GM21576 (cell line): ENCODE data around the gene SUMF1.

Experiments used
- ATAC-seq: cut with Tn5 transposase; IDR thresholded peaks from one replicate; pipeline ENCODE4 v1.9.1; 2021; ENCODE audit warnings: mild to moderate bottlenecking, moderate library complexity; ENCODE audit not compliant: unreplicated experiment

Gene SUMF1

GRCh38 chr3:4466741-4467521 is at the start of gene SUMF1:
Gene SUMF1, minus strand, starts transcription at chr3:4467269. Its CDS starts 24 bp downstream, at chr3:4467245.
- peak; percentile 100 for ATAC-seq

DNA sequence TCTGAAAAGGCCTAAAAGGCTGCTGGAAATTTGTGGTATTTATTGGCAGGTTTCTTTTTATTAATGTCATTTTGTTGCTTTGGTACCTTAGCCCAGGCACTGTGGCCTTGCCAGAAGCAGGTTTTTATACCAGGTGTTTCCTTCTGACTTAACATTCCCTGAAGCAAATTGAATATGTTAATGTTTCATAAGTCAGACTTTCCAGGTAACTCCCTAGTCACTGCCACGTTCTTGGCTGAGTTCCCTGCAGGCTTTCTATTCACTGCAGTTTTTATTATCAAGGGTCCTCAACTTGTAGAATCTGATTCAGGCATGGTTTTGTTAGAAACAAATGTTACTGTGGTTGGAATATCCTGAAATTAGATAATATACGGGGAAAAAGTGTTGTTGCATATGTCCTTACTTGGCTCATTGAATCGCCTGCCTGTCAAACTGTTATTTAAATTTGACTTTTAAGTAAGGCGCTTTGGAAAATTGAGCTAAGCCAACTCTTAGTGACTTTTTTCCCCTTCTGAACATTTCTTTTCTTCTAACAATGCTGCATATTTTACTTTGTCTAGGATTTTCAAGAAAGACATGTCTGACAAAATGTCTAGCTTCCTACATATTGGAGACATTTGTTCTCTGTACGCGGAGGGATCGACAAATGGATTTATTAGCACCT is 49.0 kb upstream of the SUMF1 start:
- no peak for ATAC-seq

DNA sequence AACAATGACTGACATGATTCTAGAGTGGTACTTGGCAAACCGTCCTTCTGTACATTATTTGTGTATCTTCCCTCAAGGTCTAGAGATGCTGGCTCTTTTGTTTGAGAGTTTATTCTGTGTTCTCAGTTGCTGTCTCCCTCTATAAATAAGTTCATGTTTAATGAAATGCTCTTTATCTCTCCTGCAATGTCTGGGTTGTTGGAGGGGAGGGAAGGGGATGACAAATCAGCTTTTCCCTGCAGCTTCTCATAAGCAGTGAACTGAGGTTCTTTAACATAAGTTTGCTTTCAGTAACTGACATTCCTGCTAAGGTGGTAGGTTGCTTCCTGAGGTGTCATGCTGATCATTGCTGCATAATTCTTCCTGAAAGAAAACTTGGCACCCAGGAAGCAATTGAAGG is 47.8 kb upstream of the SUMF1 start:
- no peak for ATAC-seq

GRCh38 chr3:4514321-4514720 is 47.3 kb upstream of the SUMF1 start:
- ATAC-seq: no peak

DNA sequence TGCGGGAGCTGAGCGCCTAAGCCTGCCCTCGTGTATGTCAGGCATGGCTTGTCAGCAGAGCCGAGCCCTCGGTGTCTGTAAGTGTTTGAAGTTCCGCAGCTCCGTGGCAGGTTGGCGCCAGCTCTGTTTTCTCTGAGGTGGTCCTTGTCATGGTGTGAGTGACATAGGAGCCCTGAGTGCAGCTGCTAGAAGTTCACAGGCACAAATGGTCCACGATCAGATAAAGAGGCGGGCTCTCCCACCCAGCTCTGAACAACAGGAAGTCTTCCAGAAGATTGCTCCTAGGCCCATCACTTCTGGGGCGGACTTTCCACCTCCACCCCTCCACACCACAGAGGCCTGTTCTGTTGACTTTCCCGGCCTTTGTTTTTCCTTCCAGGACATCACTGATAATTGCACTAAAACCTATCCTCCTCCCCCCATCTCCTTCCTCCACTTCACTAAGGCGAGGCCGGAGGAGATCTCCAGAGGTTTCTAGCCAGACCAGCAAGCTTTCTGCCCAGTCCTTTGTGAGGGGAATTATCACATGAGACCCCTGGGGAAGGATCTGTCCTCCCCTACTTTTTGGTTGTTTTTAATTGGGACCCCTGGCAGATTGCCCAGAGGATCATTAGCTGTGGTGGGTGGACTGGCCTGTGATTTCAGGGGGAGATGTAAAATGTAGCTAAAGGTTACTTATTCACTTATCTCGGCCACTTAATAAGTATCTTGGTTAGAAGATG is 46.0 kb upstream of the SUMF1 start:
- ATAC-seq: no peak

DNA sequence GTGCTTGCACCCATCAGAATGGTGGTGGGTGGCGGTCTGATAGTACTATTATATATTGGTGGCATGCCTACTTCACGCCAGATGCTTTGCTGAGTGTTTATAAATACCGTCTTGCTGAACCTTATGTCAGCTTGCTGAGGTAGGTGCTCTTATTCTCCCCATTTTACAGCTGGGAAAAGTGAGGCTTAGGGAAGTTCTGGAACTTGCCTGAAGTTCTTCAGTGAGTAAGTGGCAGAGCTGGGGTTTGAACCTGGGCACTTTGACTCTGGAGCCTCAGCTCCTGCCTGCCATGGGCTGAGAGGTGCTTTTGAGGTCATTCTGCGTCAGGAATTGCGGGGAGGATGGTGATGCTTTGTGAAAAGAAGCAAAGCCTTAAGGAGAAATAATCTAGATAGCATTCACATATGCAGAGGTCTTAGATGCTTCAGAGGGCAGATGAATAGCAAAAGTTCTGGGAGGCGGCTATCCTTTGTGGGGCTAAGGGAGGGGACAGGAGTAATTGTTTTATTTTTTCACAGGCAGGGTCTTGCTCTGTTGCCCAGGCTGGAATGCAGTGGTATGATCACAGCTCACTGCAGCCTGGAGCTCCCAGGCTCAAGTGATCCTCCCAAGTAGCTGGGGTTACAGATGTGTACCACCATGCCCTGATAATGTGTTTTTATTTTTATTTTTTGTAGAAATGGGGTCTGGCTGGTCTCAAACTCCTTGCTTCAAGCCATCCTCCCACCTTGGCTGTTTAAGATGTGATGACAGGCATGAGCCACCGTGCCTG is 44.6 kb upstream of the SUMF1 start:
- no peak for ATAC-seq

GRCh38 chr3:4509983-4510755 is 43.1 kb upstream of the SUMF1 start:
- no peak for ATAC-seq

GRCh38 chr3:4509043-4509442 is 42.0 kb upstream of the SUMF1 start:
- ATAC-seq: no peak

- peak; percentile 61 for ATAC-seq
Observed at GRCh38 chr3:4508048-4508981, 41.2 kb upstream of the SUMF1 start.

- ATAC-seq: peak; percentile 25
Observed at GRCh38 chr3:4507024-4507596, 40.0 kb upstream of the SUMF1 start.

DNA sequence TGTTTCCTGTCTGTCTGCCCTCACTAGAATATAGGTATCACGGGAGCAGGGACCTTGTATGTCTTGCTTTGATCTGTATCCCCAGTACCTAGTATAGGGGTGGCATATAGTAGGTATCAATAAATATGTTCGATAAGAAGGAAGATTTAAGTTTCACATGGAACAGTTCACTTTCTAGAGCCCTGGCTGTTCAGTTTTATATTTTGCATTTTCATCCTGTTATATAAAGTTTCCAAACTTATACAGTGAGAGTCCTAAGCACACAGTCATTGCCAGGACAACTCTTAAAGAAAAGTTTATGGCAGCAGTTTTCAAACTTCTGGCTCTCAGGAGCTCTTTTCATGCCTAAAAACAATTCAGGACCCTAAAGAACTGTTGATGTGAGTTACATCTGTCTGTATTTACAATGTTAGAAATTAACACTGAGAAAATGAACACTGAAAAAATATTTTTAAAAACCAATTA is 39.5 kb upstream of the SUMF1 start:
- no peak for ATAC-seq

GRCh38 chr3:4505688-4506558 is 38.9 kb upstream of the SUMF1 start:
- ATAC-seq: no peak

DNA sequence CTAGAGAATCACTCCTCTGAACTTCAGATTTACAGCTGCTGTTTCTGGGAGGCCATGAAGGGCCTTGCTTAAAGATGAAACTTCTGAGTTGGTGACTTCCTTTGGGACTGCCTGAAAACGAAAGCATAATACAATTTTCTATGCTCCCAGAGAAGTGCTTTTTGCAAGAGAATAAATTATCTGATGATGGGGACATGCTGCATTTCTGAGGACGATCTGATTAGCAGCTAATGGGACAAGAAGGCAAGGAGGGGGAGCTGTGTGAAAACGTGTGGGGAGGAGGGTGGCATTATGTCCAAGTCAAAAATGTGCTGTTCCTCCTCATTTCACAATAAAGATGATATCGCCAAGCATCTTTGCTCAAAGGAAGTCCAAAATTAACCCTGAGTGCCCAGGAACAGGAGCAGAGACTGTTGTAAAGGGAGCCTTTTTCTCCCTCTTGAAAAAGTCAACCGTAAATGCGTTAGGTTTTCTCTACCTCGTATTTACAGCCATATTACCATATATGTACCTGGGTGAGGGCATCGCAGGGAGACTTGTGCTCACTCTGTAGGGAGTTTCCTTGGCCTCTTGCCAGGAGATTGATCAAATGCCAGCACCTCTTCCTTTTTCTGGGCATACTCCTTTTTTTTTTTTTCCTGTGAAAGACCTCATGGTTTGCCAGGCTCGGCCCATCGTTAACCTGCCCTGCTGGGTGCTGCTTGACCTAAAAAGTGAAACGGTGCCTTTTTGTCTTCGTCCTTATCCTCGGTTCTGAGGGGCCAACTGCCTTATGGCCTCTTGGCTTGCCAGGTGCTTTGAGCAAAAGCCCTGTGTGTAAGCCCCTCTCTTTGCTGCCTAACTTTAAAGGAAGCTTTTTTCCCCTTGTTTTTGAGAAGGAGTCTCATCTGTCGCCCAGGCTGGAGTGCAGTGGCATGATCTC is 37.5 kb upstream of the SUMF1 start:
- no peak for ATAC-seq

DNA sequence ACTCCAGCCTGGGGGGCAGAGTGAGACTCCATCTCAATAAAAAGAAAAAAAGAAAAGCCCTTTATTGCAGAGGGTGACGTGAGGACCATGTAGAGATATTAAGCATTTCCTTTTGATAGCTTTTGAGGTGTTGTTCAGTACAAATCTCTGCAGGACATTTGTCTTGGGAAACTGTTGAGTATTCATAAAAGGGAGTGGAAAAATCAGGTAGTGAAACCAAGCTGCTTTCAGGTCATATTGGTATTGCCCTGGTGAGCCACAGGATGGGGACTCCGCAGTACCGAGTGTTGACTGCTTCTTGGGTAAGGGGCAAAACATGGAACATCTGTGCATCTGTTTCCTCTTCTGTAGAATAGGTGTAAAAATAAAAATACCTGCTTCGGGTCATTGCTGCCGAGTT is 36.0 kb upstream of the SUMF1 start:
- peak; percentile 64 for ATAC-seq

DNA sequence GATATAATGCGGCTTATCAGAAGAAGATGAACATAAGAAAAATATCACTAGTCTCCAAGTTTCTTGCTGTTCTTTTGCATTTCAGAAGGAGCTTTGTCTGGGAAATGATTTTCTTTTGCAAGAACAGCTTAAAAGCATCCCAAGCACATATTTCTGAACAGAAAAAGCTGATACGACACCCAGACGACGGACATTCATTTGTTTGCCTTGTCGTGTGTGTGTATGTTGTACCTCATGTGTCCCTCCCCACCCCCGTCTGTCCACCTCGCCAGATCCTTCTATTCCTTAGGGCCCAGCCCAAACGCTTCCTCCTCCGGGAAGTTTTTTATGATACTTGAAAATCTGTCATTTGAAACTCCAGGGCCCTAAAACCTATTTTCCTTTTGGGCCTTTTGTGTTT is 34.9 kb upstream of the SUMF1 start:
- ATAC-seq: no peak

GRCh38 chr3:4501437-4501836 is 34.4 kb upstream of the SUMF1 start:
- no peak for ATAC-seq

DNA sequence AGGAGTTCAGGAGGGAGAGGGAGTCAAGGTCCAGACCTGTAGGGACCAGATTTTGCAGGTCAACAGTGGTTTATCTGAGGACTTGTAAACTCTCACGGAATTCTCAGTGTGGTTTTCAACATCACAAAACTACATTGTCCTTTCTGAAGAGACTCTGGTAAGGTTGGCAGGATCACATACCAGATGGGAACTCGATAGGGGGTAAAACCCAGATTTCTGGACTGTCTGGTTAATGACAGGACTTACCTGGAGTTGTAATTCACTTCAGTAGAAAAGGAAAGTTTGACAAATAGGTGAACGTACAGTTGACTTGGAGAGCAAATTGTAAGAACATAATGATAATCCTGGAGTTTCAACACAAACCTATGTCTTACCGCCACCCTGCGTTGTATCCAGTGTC is 31.4 kb upstream of the SUMF1 start:
- ATAC-seq: no peak
